B cell (primary cell): ENCODE results near the gene TMEM208.

Experiments used
- CTCF ChIP-seq: fragments of 200-600 bp; IDR thresholded peaks from one replicate; pipeline ENCODE4 v1.8.0; 2022; ENCODE audit warnings: antibody characterized with exemption, mild to moderate bottlenecking
- EZH2 ChIP-seq: IDR thresholded peaks from 2 replicates; pipeline ENCODE4 v1.6.1; 2012; ENCODE audit warnings: borderline replicate concordance, low read depth, mild to moderate bottlenecking, moderate library complexity, low read length; ENCODE audit not compliant: insufficient read depth, poor library complexity, severe bottlenecking

GRCh38 chr16:67188798-67189197 is 38.1 kb upstream of the TMEM208 start:
- no peak for TF ChIP-seq CTCF
- no peak for TF ChIP-seq EZH2
